ENCODE data around the gene SMC4. TPM values are rescaled to one million over a fixed set of nuclear protein-coding genes. Genes with fewer than 3 reads are reported as not detected.

The SMC4 gene
- total RNA-seq, 2 donors from 2014 or later: 43.1 to 134 TPM

DNA sequence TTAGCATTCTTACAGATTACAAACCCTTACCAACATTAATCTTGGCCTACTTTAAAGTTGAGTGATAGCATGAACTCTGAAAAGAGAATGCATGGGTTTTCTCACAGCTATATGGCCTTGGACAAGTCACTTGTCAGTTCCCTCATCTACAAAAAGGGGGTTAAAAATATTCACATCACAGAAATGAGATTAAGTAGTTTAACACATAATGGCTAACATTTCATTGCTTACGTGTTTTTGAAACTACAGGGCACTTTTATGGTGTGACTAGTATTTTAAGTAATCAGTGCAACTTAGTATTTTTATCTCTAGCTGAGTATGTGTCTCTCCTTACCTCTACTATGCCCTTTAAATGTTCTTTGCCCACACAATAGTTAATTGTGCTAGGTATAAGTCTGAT lies 36.3 kb downstream of the SMC4 start:
- H3K4me1 ChIP-seq: no peaks in the 10 kb centered on the region
- H3K36me3 ChIP-seq: peaks cover 5% of the 10 kb centered on the region
- no peak overlapping the region for H3K9ac ChIP-seq (ENCODE audit: low read depth in 2 of 2, low read length in 2 of 2)
- H3K27me3 ChIP-seq: no peaks in the 10 kb centered on the region
- no peak overlapping the region for H3K4me3 ChIP-seq
- TF ChIP-seq, protein P1, sequence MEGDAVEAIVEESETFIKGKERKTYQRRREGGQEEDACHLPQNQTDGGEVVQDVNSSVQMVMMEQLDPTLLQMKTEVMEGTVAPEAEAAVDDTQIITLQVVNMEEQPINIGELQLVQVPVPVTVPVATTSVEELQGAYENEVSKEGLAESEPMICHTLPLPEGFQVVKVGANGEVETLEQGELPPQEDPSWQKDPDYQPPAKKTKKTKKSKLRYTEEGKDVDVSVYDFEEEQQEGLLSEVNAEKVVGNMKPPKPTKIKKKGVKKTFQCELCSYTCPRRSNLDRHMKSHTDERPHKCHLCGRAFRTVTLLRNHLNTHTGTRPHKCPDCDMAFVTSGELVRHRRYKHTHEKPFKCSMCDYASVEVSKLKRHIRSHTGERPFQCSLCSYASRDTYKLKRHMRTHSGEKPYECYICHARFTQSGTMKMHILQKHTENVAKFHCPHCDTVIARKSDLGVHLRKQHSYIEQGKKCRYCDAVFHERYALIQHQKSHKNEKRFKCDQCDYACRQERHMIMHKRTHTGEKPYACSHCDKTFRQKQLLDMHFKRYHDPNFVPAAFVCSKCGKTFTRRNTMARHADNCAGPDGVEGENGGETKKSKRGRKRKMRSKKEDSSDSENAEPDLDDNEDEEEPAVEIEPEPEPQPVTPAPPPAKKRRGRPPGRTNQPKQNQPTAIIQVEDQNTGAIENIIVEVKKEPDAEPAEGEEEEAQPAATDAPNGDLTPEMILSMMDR (IDR thresholded peaks at IDR 0.05): no peak
- no peak overlapping the region for H3K27ac ChIP-seq
- H3K9me3 ChIP-seq: no peaks in the 10 kb centered on the region
- DNase-seq: no peak
- intact Hi-C loops (cut with DNase I): no loop called here

DNA sequence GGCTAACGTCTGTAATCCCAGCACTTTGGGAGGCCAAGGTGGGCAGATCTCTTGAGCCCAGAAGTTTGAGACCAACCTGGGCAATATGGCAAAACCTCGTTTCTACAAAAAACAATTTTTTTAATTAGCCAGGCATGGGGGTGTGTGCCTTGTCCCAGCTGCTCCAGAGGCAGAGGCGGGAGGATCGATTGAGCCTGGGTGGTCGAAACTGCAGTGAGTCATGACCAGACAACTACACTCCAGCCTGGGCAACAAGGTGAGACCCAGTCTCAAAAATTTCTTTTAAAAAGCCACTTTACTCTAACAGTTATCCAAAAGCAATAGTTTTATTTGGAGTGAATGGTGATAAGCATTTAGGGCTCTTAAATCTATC lies 37.6 kb downstream of the SMC4 start:
- intact Hi-C loops (cut with DNase I): no loop called here

DNA sequence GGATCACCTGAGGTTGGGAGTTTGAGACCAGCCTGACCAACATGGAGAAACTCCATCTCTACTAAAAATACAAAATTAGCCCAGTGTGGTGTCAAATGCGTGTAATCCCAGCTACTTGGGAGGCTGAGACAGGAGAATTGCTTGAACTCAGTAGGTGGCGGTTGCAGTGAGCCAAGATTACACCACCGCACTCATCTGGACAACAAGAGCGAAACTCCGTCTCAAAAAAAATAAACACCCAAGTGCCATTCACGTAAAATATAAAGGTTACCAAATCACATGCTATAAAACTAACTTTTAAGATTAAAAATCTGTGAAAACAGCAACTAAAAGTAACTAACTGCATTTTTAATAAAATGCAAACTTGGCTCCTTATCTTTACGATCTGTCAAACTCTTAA lies 41.2 kb downstream of the SMC4 start:
- TF ChIP-seq, protein P1 (IDR thresholded peaks at IDR 0.05): no peak
- Histone ChIP-seq H3K4me3 (no peak overlapping the region), H3K27ac (no peak overlapping the region), H3K4me1 (no peaks in the 10 kb centered on the region), H3K27me3 (no peaks in the 10 kb centered on the region), H3K36me3 (no peaks in the 10 kb centered on the region), H3K9ac (ENCODE audit: low read depth in 2 of 2, low read length in 2 of 2) (no peak overlapping the region), H3K9me3 (no peaks in the 10 kb centered on the region)
- intact Hi-C loops (cut with DNase I): no loop called here
- DNase-seq: no peak

More for the DNA sequence above, 37.6 kb downstream of the SMC4 start:
- Histone ChIP-seq H3K9ac (ENCODE audit: low read depth in 2 of 2, low read length in 2 of 2) (no peak overlapping the region), H3K4me1 (no peaks in the 10 kb centered on the region), H3K36me3 (peaks cover 5% of the 10 kb centered on the region), H3K27me3 (no peaks in the 10 kb centered on the region), H3K9me3 (no peaks in the 10 kb centered on the region), H3K4me3 (no peak overlapping the region), H3K27ac (no peak overlapping the region)
- DNase-seq: no peak
- TF ChIP-seq, protein P1 (IDR thresholded peaks at IDR 0.05): no peak

DNA sequence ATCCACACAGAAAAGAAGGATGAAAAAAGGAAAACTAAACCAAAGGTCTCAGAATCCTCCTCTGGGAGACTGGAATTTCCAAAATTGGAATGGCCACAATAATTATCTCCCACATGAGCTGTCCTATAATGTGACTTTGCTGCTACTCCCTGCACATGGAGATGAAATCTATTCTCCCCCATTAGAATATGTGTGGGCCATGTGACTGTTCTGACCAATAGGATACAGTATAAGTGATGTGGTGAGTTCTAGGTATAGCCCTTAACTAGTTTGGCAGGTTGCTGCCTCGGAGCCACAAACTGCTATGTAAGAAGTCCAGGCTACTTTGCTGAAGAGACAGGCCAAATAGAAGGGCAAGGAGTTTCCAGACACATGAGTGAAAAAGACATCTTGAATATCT lies 45.0 kb downstream of the SMC4 start:
- Histone ChIP-seq H3K36me3 (no peaks in the 10 kb centered on the region), H3K27ac (no peak overlapping the region), H3K9me3 (no peaks in the 10 kb centered on the region), H3K9ac (ENCODE audit: low read depth in 2 of 2, low read length in 2 of 2) (no peak overlapping the region), H3K27me3 (no peaks in the 10 kb centered on the region), H3K4me1 (no peaks in the 10 kb centered on the region), H3K4me3 (no peak overlapping the region)
- no peak for DNase-seq
- TF ChIP-seq, protein P1 (IDR thresholded peaks at IDR 0.05): no peak
- intact Hi-C loops (cut with DNase I): no loop called here

DNA sequence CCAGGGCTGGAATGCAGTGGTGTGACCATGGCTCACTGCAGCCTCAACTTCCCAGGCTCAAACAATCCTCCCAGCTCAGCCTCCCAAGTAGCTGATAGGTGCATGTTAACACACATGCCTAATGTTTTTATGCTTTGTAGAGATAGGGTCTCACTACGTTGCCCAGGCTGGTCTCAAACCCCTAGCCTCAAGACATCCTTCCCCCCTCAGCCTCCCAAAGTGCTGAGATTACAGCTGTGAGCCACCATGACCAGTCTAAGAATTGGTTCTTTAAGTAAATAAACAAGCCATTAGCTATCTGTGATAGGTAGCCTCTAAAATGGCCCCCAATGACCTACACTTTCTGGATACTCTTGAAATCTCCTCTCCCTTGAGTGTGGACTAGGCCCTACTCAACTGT lies 46.4 kb downstream of the SMC4 start:
- Histone ChIP-seq H3K27ac (no peak overlapping the region), H3K36me3 (no peaks in the 10 kb centered on the region), H3K9ac (ENCODE audit: low read depth in 2 of 2, low read length in 2 of 2) (no peak overlapping the region), H3K4me3 (no peak overlapping the region), H3K27me3 (no peaks in the 10 kb centered on the region), H3K9me3 (no peaks in the 10 kb centered on the region), H3K4me1 (no peaks in the 10 kb centered on the region)
- TF ChIP-seq, protein P1 (IDR thresholded peaks at IDR 0.05): no peak
- no peak for DNase-seq
- intact Hi-C loops (cut with DNase I): no loop called here
